DND-41 (cell line): ENCODE results near the gene CPA4.

Experiments
- ATAC-seq: fragments of 200-7000 bp; cut with Tn5 transposase; 3 replicates; pipeline ENCODE4 v1.9.1; 2021; ENCODE audit warnings: low read depth; ENCODE audit not compliant: insufficient read depth
- DNase-seq: peaks from one replicate; pipeline ENCODE4 v3.0.0-alpha.2; 2020
- H2AFZ ChIP-seq: 2 replicates; pipeline ENCODE4 v1.6.0; 2012; ENCODE audit warnings: low read depth, low read length
- H3K27ac ChIP-seq: 2 replicates; pipeline ENCODE4 v1.5.1; 2012; ENCODE audit warnings: low read length, inconsistent platforms
- H3K27me3 ChIP-seq: fragments of 200-600 bp; sonication (generic); 2 replicates; pipeline ENCODE4 v1.6.0; 2012; ENCODE audit warnings: low read length, mild to moderate bottlenecking, inconsistent platforms; ENCODE audit not compliant: insufficient read depth, poor library complexity
- H3K36me3 ChIP-seq: 2 replicates; pipeline ENCODE4 v1.5.1; 2012; ENCODE audit warnings: low read length, inconsistent platforms; ENCODE audit not compliant: insufficient read depth
- H3K4me1 ChIP-seq: 2 replicates; pipeline ENCODE4 v1.5.1; 2012; ENCODE audit warnings: mild to moderate bottlenecking, low read length; ENCODE audit not compliant: insufficient read depth
- H3K4me2 ChIP-seq: 2 replicates; pipeline ENCODE4 v1.6.0; 2012; ENCODE audit warnings: mild to moderate bottlenecking, moderate library complexity, low read length, inconsistent platforms; ENCODE audit not compliant: insufficient read depth
- H3K4me3 ChIP-seq, 2 experiments: fragments of 200-600 bp in 1 of 2; shearing (Covaris generic) in 1 of 2; 2 replicates each; pipeline ENCODE4 v1.5.1; 2012 to 2016; ENCODE audit warnings: inconsistent platforms in 2 of 2, low read length in 2 of 2, mild to moderate bottlenecking in 2 of 2, low read depth in 1 of 2, moderate library complexity in 1 of 2
- H3K79me2 ChIP-seq: 2 replicates; pipeline ENCODE4 v1.6.0; 2012; ENCODE audit warnings: low read length, inconsistent platforms; ENCODE audit not compliant: insufficient read depth
- H3K9ac ChIP-seq: 2 replicates; pipeline ENCODE4 v1.6.0; 2012; ENCODE audit warnings: low read depth, mild to moderate bottlenecking, inconsistent platforms, low read length, moderate library complexity
- H3K9me3 ChIP-seq: 2 replicates; pipeline ENCODE4 v1.5.1; 2012; ENCODE audit warnings: low read length, moderate library complexity, mild to moderate bottlenecking, inconsistent platforms; ENCODE audit not compliant: insufficient read depth, severe bottlenecking
- H4K20me1 ChIP-seq: 2 replicates; pipeline ENCODE4 v1.6.0; 2012; ENCODE audit warnings: low read length; ENCODE audit not compliant: insufficient read depth
- CTCF ChIP-seq: IDR thresholded peaks from 2 replicates; pipeline ENCODE4 v1.5.1; 2012; ENCODE audit warnings: borderline replicate concordance, low read length, moderate library complexity, mild to moderate bottlenecking; ENCODE audit not compliant: poor library complexity, severe bottlenecking; ENCODE audit errors: extremely low read depth
- EZH2 ChIP-seq: IDR thresholded peaks from 3 replicates; pipeline ENCODE4 v1.6.1; 2012; ENCODE audit warnings: borderline replicate concordance, low read depth, mild to moderate bottlenecking, moderate library complexity, low read length, inconsistent platforms; ENCODE audit not compliant: severe bottlenecking

Gene CPA4

GRCh38 chr7:130352194-130353074 is 59.5 kb downstream of the CPA4 start:
- Histone ChIP-seq H3K4me3 (no peak overlapping the region), H3K9me3 (no peaks in the 10 kb centered on the region), H3K79me2 (no peaks in the 10 kb centered on the region), H3K27me3 (no peaks in the 10 kb centered on the region), H3K4me2 (no peak overlapping the region), H3K36me3 (no peaks in the 10 kb centered on the region), H4K20me1 (no peaks in the 10 kb centered on the region), H3K4me1 (no peaks in the 10 kb centered on the region), H3K9ac (no peak overlapping the region), H2AFZ (no peak overlapping the region), H3K27ac (no peak overlapping the region)
- DNase-seq (no peak), ATAC-seq (no peak)
- TF ChIP-seq CTCF (no peak), EZH2 (no peak)

GRCh38 chr7:130353196-130353595 is 60.2 kb downstream of the CPA4 start:
- Histone ChIP-seq H3K4me3 (no peak overlapping the region), H4K20me1 (no peaks in the 10 kb centered on the region), H3K27ac (no peak overlapping the region), H2AFZ (no peak overlapping the region), H3K4me2 (no peak overlapping the region), H3K79me2 (no peaks in the 10 kb centered on the region), H3K4me1 (no peaks in the 10 kb centered on the region), H3K9me3 (no peaks in the 10 kb centered on the region), H3K9ac (no peak overlapping the region), H3K36me3 (no peaks in the 10 kb centered on the region), H3K27me3 (no peaks in the 10 kb centered on the region)
- TF ChIP-seq CTCF (no peak), EZH2 (no peak)
- DNase-seq (no peak), ATAC-seq (no peak)

GRCh38 chr7:130356121-130356875 is 63.3 kb downstream of the CPA4 start:
- Histone ChIP-seq H3K36me3 (no peaks in the 10 kb centered on the region), H3K9me3 (peaks cover 7% of the 10 kb centered on the region), H3K79me2 (no peaks in the 10 kb centered on the region), H3K27me3 (no peaks in the 10 kb centered on the region), H3K4me1 (no peaks in the 10 kb centered on the region), H3K27ac (no peak overlapping the region), H3K9ac (no peak overlapping the region), H2AFZ (no peak overlapping the region), H3K4me3 (no peak overlapping the region), H4K20me1 (no peaks in the 10 kb centered on the region), H3K4me2 (no peak overlapping the region)
- ATAC-seq = no peak
- TF ChIP-seq EZH2 (no peak), CTCF (no peak)
- DNase-seq = no peak
